H1 (cell line): ENCODE measurements around the gene CDK19. TPM values are rescaled to one million over a fixed set of nuclear protein-coding genes. Genes with fewer than 3 reads are reported as not detected.

Source experiments
- ATF3 ChIP-seq: IDR thresholded peaks from 2 replicates; pipeline ENCODE4 v1.6.1; 2011; ENCODE audit warnings: low read depth, mild to moderate bottlenecking, low read length; ENCODE audit not compliant: insufficient read depth
- CHD2 ChIP-seq: IDR thresholded peaks from 2 replicates; pipeline ENCODE4 v1.6.1; 2012; ENCODE audit warnings: low read length, improper control_type of control experiment
- MAFK ChIP-seq: IDR thresholded peaks from 2 replicates; pipeline ENCODE4 v1.6.1; 2012; ENCODE audit warnings: low read depth, mild to moderate bottlenecking, improper control_type of control experiment, low read length
- SAP30 ChIP-seq: fragments of 300-600 bp; sonication (generic); IDR thresholded peaks from 2 replicates; pipeline ENCODE4 v1.7.1; 2012; ENCODE audit warnings: low read length, moderate library complexity, mild to moderate bottlenecking, inconsistent platforms; ENCODE audit not compliant: insufficient read depth, insufficient replicate concordance
- SP1 ChIP-seq: IDR thresholded peaks from 2 replicates; pipeline ENCODE4 v1.6.1; 2011; ENCODE audit warnings: low read depth, low read length
- polyA plus RNA-seq, 7 experiments: library from polyadenylated mRNA; depleted of rRNA in 3 of 7; stranded (reverse) in 5 of 7; unstranded in 2 of 7; fragments of >200 nt in 5 of 7; fragments of 200-250 nt in 2 of 7; gene quantifications; 1 replicate in 5 of 7; 2 replicates in 1 of 7; 4 replicates in 1 of 7; pipeline versions ENCODE4 v1.2.1 to v1.2.3, GENCODE V29; 2011 to 2013; ENCODE audit warnings: missing spikeins in 2 of 7, mixed read lengths in 2 of 7
- total RNA-seq: library from RNA; stranded (reverse); fragmentation: NEBNext Ultra II Directional; extraction: Animal tissue kit (Norgen Biotek cat#: 25700); gene quantifications from 2 replicates; pipeline ENCODE4 v1.2.1, GENCODE V29; 2021

The CDK19 gene
- total and polyA plus RNA-seq, 2 of the 8 experiments (the other 6 are each of a cell fraction or from before 2014, with no cell fraction given) = 4.9 to 12.6 TPM

GRCh38 chr6:110612298-110612697 is 203.0 kb downstream of the CDK19 start (continued):
- TF ChIP-seq SP1 (no peak), SAP30 (no peak), ATF3 (no peak), CHD2 (no peak), MAFK (no peak)
- TF ChIP-seq, all 59 proteins: peak for 0
